HS-5 (cell line): ENCODE data around the gene RHOT2.

ENCODE experiments used
- DNase-seq: peaks from one replicate; pipeline ENCODE4 v3.0.0-alpha.2; 2012; ENCODE audit warnings: low read depth

Gene RHOT2

GRCh38 chr16:647173-647902 lies 20.6 kb upstream of the RHOT2 start:
- no peak for DNase-seq

DNA sequence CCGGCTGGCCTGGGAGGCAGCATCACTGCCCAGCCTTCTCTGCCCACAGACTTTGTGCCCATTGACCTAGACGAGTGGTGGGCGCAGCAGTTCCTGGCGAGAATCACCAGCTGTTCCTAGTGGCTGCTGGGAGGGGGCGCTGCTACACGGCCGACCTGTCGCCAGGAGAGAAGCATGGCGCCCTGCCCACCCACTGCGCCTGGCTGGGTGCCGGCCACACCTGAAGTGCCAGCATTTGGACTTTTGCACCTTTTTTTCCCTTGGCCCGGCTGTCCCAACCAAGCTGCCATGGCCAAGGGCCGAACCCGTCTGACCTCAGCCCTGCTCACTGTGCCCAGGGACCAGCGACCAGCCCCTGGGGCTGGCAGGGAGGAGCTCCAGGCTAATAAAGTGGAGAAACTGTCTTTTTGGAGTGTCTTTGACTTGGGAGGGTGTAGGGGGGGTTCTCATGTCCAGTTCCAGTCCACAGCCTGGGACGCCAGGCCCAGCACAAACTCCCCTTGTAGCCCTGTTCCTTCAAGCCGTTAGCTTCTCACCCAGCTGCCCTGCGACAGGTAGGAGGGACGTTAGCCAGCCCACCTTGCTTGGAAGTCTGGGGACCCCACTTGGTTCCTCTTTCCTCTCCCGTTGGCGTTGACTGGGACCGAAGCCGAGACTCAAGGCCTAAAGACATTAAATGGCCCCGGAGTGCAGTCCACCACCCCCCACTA lies 19.7 kb upstream of the RHOT2 start:
- DNase-seq = no peak

DNA sequence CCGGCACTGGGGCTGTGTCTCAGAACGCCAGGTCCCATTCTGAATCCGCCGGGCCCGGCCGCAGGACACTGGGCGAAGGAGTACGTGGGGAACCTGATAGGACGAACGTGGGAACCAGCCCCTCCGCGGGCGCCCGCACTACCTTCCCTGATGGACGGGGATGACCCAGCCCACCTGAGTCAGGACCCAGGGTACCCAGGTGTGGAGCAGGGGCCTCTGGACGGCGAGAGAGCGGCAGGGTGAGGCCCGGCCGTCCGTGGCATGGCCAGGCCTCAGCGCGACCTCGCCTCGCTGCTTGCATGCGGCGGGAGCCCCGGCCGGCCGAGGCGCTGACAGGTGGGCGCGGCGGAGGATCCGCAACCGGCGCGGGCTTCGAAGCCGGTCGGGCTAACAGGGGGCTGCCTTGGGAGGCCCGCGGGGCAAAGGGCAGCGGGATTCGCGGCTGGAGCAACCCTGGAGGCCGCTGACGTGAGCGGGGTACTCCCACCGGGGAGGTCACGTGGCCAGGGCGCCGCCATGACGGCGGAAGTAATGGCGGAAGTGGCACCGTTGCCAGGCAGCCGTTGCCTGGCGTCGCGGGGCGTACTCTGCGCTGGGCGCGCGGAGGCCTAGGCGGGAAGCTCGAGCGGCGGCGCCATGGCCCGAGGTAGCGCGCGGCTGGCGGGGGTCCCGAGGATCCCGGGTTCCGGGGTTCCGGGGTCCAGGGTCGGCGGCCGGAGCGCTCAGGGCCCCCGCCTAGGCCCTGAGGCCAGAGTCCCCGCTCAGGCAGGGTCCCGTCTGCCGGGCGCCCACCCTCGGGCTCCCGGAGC lies 18.9 kb upstream of the RHOT2 start, which contains the start of gene WDR90:
TSS of gene WDR90 (plus strand) at position 585 of the 809 bp plus-strand sequence. CDS start at position 637, 52 bp downstream.
- DNase-seq = peak; percentile 57

DNA sequence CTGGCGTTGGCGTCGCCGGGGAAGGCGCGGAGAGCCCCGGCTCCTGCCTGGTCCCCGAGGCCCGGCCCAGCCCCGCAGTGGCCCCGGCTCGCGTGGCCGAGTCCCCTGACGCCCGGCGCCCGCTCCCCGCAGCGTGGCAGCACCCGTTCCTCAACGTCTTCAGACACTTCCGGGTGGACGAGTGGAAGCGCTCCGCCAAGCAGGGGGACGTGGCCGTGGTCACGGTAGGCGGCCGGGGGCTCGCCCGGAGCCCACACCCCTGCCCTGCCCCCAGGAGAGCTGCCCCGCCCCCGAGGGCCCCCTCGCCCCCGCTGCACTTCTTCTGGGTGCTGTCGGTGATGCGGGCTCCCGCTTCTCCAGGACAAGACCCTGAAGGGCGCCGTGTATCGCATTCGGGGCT lies 18.3 kb upstream of the RHOT2 start:
- DNase-seq = no peak

GRCh38 chr16:651844-652243 lies 16.1 kb upstream of the RHOT2 start:
- no peak for DNase-seq

DNA sequence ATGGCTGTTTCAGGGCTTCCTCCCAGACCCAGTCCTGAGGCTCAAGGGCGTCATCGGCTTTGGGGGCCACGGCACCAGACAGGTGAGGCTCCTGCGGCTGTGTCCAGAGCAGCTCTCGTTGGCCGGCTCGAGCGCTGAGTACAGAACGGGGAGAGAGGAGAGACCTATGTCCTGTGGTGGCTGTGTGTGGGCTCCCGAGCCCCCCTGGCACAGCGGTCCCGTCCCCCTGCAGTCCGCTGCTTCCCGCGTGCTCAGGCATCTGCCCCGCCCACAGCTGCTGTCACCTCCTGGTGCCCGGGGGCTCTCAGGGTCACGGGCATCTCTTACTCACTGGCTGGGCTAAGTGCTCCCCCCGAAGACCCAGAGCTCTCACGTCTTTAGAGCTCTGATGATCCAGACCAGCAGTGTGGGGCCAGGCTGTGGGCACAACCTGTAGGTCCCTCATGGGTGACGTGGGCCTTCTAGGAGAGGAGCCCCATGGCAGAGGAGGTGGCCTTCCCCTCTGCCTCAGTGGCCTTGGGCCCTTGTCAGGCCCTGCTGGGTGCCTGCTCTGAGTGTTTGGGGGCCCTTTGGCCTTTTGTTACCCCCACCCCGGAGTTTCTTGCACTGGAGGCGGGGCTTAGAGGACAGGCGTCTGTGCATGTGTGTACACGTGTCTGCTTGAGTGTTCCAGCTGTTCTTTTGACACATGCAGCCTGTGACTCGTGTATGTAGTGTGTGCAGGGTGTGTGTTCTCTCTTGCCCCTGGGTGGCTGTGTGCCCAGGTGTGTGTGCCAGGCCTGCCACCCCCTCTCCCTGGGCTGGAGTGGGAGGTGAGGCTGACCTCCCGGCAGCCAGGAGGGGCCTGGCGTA lies 15.3 kb upstream of the RHOT2 start:
- no peak for DNase-seq

DNA sequence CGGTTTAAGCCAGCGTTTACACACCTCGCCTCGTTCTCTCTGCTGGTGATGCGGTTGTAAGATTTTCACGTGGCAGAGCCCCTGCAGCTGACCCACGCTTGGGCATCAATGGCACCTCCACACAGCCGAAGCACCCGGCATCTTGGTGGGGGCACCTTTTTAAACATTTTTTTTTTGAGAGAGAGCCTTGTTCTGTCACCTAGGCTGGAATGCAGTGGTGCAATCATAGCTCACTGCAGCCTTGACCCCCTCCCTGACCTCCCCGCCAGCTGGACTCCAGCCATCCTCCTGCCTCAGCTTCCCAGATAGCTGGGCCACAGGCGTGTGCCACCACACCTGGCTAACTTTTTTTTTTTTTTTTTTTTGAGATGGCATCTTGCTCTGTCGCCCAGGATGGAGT lies 13.9 kb upstream of the RHOT2 start:
- no peak for DNase-seq

GRCh38 chr16:657487-657886 lies 10.4 kb upstream of the RHOT2 start:
- no peak for DNase-seq

- no peak for DNase-seq
Measured at GRCh38 chr16:658679-659571, 9.0 kb upstream of the RHOT2 start.

DNA sequence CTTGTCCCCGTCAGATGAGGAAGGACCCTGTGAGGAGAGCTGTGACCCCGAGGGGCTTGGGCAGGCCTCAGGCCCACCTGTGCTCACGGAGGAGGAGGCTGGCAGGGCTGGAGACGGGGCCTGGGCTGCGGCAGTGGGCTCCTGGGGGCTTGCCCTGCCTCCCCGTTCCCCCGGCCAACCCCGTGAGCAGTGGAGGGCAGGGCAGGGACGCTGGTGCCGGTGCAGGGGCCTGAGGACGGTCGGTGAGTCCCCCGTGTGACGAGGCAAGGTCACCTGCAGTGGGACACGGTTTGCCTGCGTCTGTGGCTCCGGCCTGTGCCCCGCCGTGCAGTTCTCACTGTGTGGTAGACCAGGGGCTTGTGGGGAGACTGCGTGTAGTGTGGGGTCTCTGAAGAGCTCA lies 8.3 kb upstream of the RHOT2 start:
- no peak for DNase-seq

DNA sequence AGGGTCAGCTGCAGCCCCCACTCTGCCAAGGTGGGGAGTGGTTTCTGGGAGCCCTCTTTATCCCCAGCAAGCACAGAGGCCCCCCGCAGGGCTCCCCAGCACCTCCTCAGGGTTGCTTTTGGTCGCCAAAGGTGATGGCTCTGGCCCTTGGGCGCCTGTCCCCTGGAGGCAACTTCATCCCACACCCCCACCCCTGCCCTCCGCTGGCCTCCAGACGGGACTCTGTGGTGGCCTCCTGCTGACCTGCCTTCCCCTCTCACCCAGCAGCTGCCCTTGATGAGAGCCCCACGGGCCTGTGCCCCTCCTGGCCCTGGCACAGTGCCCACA lies 7.8 kb upstream of the RHOT2 start:
- DNase-seq = no peak

- DNase-seq = no peak
Measured at GRCh38 chr16:660459-661183, 7.3 kb upstream of the RHOT2 start.

- no peak for DNase-seq
Measured at GRCh38 chr16:661184-661821, 6.6 kb upstream of the RHOT2 start.

DNA sequence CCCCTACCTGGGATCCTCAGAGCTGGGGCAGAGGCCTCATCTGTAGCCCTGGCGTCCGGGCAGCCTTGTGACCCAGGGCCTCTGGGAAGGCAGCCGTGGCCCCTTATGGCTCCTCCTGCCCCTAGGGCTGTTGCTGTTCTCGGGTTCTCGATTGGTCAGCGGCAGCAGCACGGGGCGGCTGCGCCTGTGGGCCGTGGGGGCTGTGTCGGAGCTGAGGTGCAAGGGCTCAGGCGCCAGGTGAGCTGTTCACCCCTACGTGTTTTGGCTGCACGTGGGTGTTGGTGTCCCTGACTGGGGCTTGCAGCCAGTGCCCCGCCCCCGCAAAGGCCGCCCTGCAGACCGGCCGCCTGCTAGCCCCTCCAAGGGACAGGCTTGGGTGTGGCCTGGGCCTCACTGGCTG lies 5.8 kb upstream of the RHOT2 start:
- DNase-seq = no peak

GRCh38 chr16:662597-662996 lies 5.3 kb upstream of the RHOT2 start:
- no peak for DNase-seq

DNA sequence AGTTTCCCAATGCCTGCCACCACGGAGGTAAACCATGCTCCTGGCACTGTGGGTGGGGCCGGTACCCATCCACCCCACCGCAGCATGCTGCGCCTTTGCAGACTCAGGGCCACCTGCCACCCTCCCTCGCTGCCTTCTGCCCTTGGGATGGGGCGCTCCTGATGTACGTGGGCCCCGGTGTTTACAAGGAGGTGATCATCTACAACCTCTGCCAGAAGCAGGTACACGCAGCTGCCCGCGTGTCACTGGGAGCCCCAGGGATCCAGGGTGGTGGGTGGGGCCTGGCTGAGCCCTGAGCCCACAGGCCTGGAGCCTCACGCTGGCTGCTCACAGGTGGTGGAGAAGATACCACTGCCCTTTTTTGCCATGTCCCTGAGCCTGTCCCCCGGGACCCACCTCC lies 1.4 kb upstream of the RHOT2 start:
- no peak for DNase-seq

- DNase-seq = no peak
Measured at GRCh38 chr16:667113-667779, 686 bp upstream of the RHOT2 start.

DNA sequence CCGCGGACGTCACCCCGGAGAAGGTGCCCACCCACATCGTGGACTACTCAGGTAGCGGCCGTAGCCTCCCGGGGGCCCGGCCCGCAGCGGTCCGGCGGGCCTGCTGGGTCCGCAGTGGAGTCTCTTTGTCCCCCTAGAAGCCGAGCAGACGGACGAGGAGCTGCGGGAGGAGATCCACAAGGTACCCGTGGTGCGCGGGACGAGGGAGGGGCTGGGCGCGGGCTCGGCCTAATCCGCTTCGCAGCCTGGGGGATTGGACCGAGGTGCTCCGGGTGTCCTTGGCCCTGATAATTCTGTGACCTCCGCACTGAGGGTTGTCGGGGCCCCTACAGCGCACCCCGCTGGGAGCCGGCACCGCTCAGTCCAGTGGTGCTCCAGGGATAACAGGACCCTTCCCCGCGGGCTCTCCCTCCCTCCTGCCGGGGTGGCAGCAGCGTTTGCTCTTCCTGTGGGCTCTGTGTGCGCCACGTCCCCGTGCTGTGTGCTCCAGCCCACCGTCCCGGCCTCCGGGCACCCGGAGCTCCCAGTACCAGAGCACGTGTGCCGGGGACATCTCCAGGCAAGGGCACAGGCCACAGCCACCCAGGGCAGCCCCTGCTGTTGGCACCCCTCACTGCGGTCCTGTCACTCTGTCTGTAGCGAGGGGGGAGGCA lies 713 bp downstream of the RHOT2 start:
- no peak for DNase-seq

GRCh38 chr16:669666-670065 lies 1.7 kb downstream of the RHOT2 start:
- no peak for DNase-seq
